HG02981 (cell line): Measurements from ENCODE around the gene TRAF3IP1.

ENCODE experiments used
- ATAC-seq: cut with Tn5 transposase; IDR thresholded peaks from one replicate; pipeline ENCODE4 v1.9.1; 2021; ENCODE audit warnings: mild to moderate bottlenecking, moderate library complexity; ENCODE audit not compliant: unreplicated experiment

The TRAF3IP1 gene

DNA sequence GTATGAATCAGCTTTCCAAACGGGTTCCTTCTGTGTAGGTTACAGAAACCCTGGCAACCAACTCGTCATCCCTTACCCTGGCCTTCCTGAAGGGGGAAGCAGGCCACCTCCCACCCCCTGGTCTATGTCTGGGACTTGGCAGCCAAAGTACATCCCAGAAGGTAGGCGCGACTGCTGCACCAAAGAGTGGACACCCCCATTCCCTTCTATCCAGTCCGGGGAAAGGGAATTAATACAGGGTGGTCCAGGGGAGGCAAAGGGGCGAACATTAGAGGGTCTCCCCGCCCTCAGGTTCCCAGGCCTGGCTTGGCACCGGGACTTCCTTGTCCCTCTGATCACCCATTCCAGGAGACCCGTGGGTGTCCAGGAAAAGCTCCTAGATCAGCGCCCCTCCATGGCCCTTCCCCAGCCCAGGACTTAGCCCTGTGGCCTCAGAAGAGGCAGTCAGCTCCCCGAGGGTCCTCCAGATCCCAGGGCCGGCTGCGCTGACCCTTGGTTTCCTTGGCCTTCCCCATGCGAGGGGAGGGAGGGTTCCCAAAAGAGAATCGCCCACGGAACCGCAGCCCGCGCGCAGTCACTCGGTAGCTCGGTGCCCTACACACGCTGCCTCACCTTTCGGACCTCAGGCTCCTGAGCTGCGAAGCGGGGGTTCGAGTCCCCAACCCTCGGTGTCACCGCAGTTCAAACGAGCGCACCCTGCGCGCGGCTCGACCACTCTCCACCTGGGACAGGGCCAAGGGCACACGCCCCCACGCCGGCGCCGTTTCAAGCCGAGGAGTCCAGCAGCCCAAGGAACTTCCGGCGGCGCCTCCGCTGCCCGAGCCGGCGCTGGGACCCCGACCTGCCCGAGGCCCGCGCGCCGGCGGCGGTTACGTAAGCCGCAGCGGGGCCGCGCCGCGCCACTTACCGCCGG, 32.3 kb upstream of the TRAF3IP1 start, which contains the start of gene PER2:
Gene PER2 (minus strand): TSS at position 874 of the 913 bp plus-strand sequence. CDS start 10,674 bp downstream, outside the sequence.
- peak; percentile 26 for ATAC-seq

- peak; percentile 85 for ATAC-seq
These were observed 31.4 kb upstream of the TRAF3IP1 start for GRCh38 chr2:238288650-238289573.

- no peak for ATAC-seq
These were observed 30.7 kb upstream of the TRAF3IP1 start for GRCh38 chr2:238289574-238289973.

GRCh38 chr2:238290091-238290509, 30.2 kb upstream of the TRAF3IP1 start:
- ATAC-seq = no peak

GRCh38 chr2:238290715-238291549, 29.4 kb upstream of the TRAF3IP1 start:
- no peak for ATAC-seq

- ATAC-seq = no peak
These were observed 28.6 kb upstream of the TRAF3IP1 start for GRCh38 chr2:238291550-238292281.

DNA sequence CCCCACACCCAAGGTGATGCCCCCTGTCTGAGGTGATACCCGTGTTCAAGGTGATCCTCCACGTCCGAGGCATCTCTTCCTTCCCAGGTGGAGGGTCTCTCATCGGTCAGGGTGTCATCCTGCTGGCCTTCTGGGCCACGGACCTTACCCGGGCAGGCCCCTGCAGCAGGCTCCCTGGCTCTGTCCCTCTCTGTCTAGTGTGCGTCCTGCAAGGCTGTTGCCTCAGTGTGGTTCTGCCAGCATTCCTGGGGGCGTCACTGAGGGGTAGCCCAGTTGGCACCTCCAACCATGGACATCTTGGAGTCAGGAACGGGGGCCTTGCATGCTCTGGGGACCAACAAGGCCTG, 26.3 kb upstream of the TRAF3IP1 start:
- ATAC-seq = no peak

DNA sequence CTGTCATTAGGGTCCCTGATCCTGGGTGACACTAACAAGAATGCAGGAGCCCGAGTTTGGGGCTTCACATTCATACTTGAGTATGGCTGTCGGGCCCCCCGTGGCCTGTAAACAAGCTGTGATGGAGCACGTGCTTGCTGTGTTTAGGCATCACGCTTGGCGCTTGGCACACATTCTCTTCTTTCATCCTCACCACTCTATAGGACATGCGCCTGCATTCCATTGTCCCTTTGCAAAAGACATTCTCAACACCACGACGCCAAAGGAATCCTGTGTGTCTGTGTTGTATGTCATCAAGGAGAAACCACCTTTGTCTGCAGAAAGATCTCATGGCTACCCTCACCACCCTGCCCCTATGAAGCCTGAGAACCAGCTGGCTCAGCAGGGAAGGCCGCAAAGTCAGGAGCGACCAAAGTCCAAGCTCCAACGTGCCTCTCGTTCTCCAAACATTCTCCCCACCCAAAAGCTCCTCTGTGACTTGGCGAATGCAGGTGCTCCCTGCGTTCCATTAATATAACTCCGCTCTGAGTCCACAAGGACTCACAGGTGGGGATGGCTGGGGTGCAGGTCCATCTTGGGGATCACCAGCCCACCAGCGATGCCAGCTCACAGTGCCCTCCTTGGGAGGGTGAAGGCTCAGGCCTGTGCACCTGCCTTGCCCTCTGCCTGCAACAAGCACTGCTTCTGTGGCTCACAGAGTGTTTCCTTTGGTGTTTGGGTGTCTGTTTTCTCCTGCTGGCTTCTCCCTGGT, 25.8 kb upstream of the TRAF3IP1 start:
- ATAC-seq = no peak

GRCh38 chr2:238295144-238296112, 24.9 kb upstream of the TRAF3IP1 start:
- no peak for ATAC-seq

DNA sequence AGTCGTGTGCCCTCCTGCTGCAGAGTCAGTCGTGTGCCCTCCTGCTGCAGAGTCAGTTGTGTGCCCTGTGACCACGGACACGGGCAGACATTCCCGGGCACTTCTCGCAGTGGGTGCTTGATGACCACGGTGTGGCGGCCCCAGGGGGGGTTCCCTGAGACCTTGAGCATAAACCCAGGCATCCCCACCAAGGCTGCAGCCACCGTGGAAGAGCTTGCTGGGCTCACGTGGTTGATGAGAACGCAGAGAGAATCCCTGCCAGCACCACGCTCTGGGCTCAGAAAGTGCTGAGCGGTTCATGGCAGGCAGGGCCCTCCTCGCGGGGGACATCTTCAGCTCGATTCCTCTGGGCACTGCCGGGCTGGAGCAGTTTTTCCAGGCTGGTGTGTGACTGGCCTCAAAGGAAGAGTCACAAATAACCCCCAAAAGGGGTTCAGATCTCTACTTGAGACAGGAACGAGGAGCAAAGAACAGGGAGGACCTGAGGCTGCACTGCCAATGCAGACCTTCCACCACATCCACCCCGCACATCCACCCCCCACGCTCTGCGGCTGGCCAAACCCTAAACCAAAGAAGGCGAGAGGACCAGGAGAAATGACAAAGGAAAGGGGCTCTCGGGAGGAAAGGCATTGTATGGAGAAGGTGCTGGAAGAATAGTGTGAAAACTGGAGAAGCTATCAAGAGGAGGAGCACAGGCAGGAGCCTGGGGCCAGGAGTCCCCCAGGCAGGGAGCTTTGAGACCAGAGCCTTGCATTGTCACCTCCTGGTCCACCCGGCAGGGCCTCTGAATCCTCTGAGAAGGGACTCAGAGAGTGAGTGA, 23.5 kb upstream of the TRAF3IP1 start:
- ATAC-seq = no peak

GRCh38 chr2:238299803-238300202, 20.5 kb upstream of the TRAF3IP1 start:
- no peak for ATAC-seq

- ATAC-seq = no peak
These were observed 18.2 kb upstream of the TRAF3IP1 start for GRCh38 chr2:238302087-238302486.

GRCh38 chr2:238302751-238303150, 17.6 kb upstream of the TRAF3IP1 start:
- ATAC-seq = no peak

DNA sequence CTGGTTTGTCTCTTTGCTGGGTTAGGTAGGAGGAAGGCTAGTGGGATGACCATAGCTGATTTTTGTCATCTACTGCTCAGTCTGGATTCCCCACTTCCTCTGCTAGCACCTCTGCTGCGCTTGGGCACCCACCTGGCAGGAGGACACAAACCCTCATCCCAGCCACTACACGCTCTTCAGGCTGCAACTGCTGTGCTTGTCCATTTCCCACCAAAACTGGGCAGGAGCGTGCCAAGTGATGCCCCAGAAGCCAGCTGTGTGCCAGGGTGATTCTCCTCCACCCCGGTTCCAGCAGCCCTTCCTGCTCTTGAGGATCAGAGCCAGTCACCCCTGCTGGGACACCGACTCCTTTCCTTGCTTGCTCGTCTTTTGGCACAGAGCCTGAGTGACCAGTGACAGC, 16.2 kb upstream of the TRAF3IP1 start:
- ATAC-seq = no peak

DNA sequence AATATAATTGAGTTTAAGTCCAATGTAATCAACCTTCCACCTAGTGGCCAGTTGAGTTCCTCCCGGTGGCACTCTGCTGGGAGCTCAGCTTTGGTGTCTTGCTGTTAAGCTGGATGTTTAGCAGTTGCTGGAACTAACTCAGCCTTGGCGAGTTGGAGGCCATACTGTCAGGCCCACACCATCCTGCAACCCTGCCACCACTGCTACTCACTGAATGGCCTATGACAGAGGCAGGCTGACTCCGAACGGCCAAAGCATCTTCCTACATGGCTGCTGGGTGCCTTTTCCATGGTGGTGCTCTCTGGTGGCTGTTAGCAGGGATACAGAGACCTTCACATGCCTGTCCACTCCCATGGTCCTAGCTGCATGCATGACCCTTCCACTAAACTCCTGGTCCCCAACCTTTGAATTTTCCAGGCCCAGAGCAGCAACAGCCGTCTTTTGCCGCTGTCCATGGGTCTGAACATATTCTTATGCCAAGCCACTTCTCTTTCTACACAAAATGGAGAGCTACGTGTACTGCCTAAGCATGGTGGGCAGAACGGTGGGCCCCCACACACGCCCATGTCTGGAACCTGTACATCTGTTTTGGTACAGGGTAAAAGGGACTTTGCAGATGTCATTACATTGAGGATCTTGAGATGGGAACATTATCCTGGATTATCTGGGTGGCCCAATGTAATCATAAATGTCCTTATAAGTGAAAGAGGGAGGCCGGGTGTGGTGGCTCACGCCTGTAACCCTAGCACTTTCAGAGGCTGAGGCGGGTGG, 15.0 kb upstream of the TRAF3IP1 start:
- no peak for ATAC-seq

- no peak for ATAC-seq
These were observed 14.2 kb upstream of the TRAF3IP1 start for GRCh38 chr2:238305965-238306671.
